ENCODE data around the gene TMTC3.

The TMTC3 gene

GRCh38 chr12:88230271-88230670 is 88.2 kb downstream of the TMTC3 start:
- FAIRE-seq (no peak), DNase-seq (ENCODE audit: insufficient read length, low spot score) (no peak)
- TF ChIP-seq POLR2AphosphoS5 (IDR thresholded peaks at IDR 0.05; ENCODE audit: low read depth, low read length): no peak
- no peak for TF ChIP-seq SPI1 (IDR thresholded peaks at IDR 0.05; ENCODE audit: low read depth, low read length)
- no peak for TF ChIP-seq TAF1 (IDR thresholded peaks at IDR 0.05; ENCODE audit: low read depth, low read length)
- TF ChIP-seq POLR2A (IDR thresholded peaks at IDR 0.05; ENCODE audit: low read depth, low read length): no peak
- TF ChIP-seq POU2F2 (IDR thresholded peaks at IDR 0.05; ENCODE audit: low read depth, low read length): no peak
- TF ChIP-seq PAX5 (IDR thresholded peaks at IDR 0.05; ENCODE audit: insufficient read depth, low read length, severe bottlenecking): no peak

GRCh38 chr12:88235183-88235833 is 93.2 kb downstream of the TMTC3 start:
- DNase-seq (ENCODE audit: insufficient read length, low spot score) (no peak), FAIRE-seq (no peak)
- peak; percentile 74 for TF ChIP-seq PAX5 (IDR thresholded peaks at IDR 0.05; ENCODE audit: insufficient read depth, low read length, severe bottlenecking)
- TF ChIP-seq POU2F2 (IDR thresholded peaks at IDR 0.05; ENCODE audit: low read depth, low read length): no peak

- DNase-seq (ENCODE audit: insufficient read length, low spot score) (no peak), FAIRE-seq (no peak)
- no peak for TF ChIP-seq PAX5 (IDR thresholded peaks at IDR 0.05; ENCODE audit: insufficient read depth, low read length, severe bottlenecking)
- TF ChIP-seq POLR2AphosphoS5 (IDR thresholded peaks at IDR 0.05; ENCODE audit: low read depth, low read length): no peak
- no peak for TF ChIP-seq TAF1 (IDR thresholded peaks at IDR 0.05; ENCODE audit: low read depth, low read length)
- no peak for TF ChIP-seq POU2F2 (IDR thresholded peaks at IDR 0.05; ENCODE audit: low read depth, low read length)
- no peak for TF ChIP-seq POLR2A (IDR thresholded peaks at IDR 0.05; ENCODE audit: low read depth, low read length)
- TF ChIP-seq SPI1 (IDR thresholded peaks at IDR 0.05; ENCODE audit: low read depth, low read length): no peak
These were observed 95.8 kb downstream of the TMTC3 start for GRCh38 chr12:88237954-88238353.

- TF ChIP-seq POLR2A (IDR thresholded peaks at IDR 0.05; ENCODE audit: low read depth, low read length) (no peak), POLR2AphosphoS5 (IDR thresholded peaks at IDR 0.05; ENCODE audit: low read depth, low read length) (no peak), POU2F2 (IDR thresholded peaks at IDR 0.05; ENCODE audit: low read depth, low read length) (no peak), SPI1 (IDR thresholded peaks at IDR 0.05; ENCODE audit: low read depth, low read length) (no peak), PAX5 (IDR thresholded peaks at IDR 0.05; ENCODE audit: insufficient read depth, low read length, severe bottlenecking) (no peak), TAF1 (IDR thresholded peaks at IDR 0.05; ENCODE audit: low read depth, low read length) (no peak)
- DNase-seq (ENCODE audit: insufficient read length, low spot score) (no peak), FAIRE-seq (no peak)
These were observed 96.3 kb downstream of the TMTC3 start for GRCh38 chr12:88238406-88238805.

GRCh38 chr12:88241862-88242570 is 99.9 kb downstream of the TMTC3 start:
- DNase-seq (ENCODE audit: insufficient read length, low spot score) (no peak), FAIRE-seq (no peak)
- TF ChIP-seq TAF1 (IDR thresholded peaks at IDR 0.05; ENCODE audit: low read depth, low read length): no peak
- no peak for TF ChIP-seq PAX5 (IDR thresholded peaks at IDR 0.05; ENCODE audit: insufficient read depth, low read length, severe bottlenecking)
- TF ChIP-seq POLR2AphosphoS5 (IDR thresholded peaks at IDR 0.05; ENCODE audit: low read depth, low read length): no peak
- no peak for TF ChIP-seq SPI1 (IDR thresholded peaks at IDR 0.05; ENCODE audit: low read depth, low read length)
- TF ChIP-seq POU2F2 (IDR thresholded peaks at IDR 0.05; ENCODE audit: low read depth, low read length): no peak
- no peak for TF ChIP-seq POLR2A (IDR thresholded peaks at IDR 0.05; ENCODE audit: low read depth, low read length)

- FAIRE-seq (no peak), DNase-seq (ENCODE audit: insufficient read length, low spot score) (no peak)
- TF ChIP-seq TAF1 (IDR thresholded peaks at IDR 0.05; ENCODE audit: low read depth, low read length) (no peak), POU2F2 (IDR thresholded peaks at IDR 0.05; ENCODE audit: low read depth, low read length) (no peak), POLR2A (IDR thresholded peaks at IDR 0.05; ENCODE audit: low read depth, low read length) (no peak), POLR2AphosphoS5 (IDR thresholded peaks at IDR 0.05; ENCODE audit: low read depth, low read length) (no peak), SPI1 (IDR thresholded peaks at IDR 0.05; ENCODE audit: low read depth, low read length) (no peak), PAX5 (IDR thresholded peaks at IDR 0.05; ENCODE audit: insufficient read depth, low read length, severe bottlenecking) (no peak)
These were observed 100.4 kb downstream of the TMTC3 start for GRCh38 chr12:88242571-88242925.

- DNase-seq (ENCODE audit: insufficient read length, low spot score): no peak
- no peak for FAIRE-seq
- TF ChIP-seq POU2F2 (IDR thresholded peaks at IDR 0.05; ENCODE audit: low read depth, low read length): no peak
- TF ChIP-seq PAX5 (IDR thresholded peaks at IDR 0.05; ENCODE audit: insufficient read depth, low read length, severe bottlenecking): no peak
- no peak for TF ChIP-seq POLR2AphosphoS5 (IDR thresholded peaks at IDR 0.05; ENCODE audit: low read depth, low read length)
- no peak for TF ChIP-seq POLR2A (IDR thresholded peaks at IDR 0.05; ENCODE audit: low read depth, low read length)
- no peak for TF ChIP-seq TAF1 (IDR thresholded peaks at IDR 0.05; ENCODE audit: low read depth, low read length)
- no peak for TF ChIP-seq SPI1 (IDR thresholded peaks at IDR 0.05; ENCODE audit: low read depth, low read length)
These were observed 100.8 kb downstream of the TMTC3 start for GRCh38 chr12:88242939-88243338.

- no peak for DNase-seq (ENCODE audit: insufficient read length, low spot score)
- no peak for TF ChIP-seq SPI1 (IDR thresholded peaks at IDR 0.05; ENCODE audit: low read depth, low read length)
- TF ChIP-seq POLR2A (IDR thresholded peaks at IDR 0.05; ENCODE audit: low read depth, low read length): no peak
- TF ChIP-seq POU2F2 (IDR thresholded peaks at IDR 0.05; ENCODE audit: low read depth, low read length): no peak
- no peak for TF ChIP-seq POLR2AphosphoS5 (IDR thresholded peaks at IDR 0.05; ENCODE audit: low read depth, low read length)
- no peak for TF ChIP-seq PAX5 (IDR thresholded peaks at IDR 0.05; ENCODE audit: insufficient read depth, low read length, severe bottlenecking)
- no peak for TF ChIP-seq TAF1 (IDR thresholded peaks at IDR 0.05; ENCODE audit: low read depth, low read length)
- FAIRE-seq: no peak
These were observed 101.9 kb downstream of the TMTC3 start for GRCh38 chr12:88243982-88244381.

GRCh38 chr12:88245905-88246304 is 103.8 kb downstream of the TMTC3 start:
- DNase-seq (ENCODE audit: insufficient read length, low spot score) (no peak), FAIRE-seq (no peak)
- no peak for TF ChIP-seq POLR2A (IDR thresholded peaks at IDR 0.05; ENCODE audit: low read depth, low read length)
- no peak for TF ChIP-seq POU2F2 (IDR thresholded peaks at IDR 0.05; ENCODE audit: low read depth, low read length)
- no peak for TF ChIP-seq SPI1 (IDR thresholded peaks at IDR 0.05; ENCODE audit: low read depth, low read length)
- no peak for TF ChIP-seq POLR2AphosphoS5 (IDR thresholded peaks at IDR 0.05; ENCODE audit: low read depth, low read length)
- TF ChIP-seq TAF1 (IDR thresholded peaks at IDR 0.05; ENCODE audit: low read depth, low read length): no peak

Data from GM12891 (cell line).